ENCODE results near the gene KCNIP4.

The KCNIP4 gene

DNA sequence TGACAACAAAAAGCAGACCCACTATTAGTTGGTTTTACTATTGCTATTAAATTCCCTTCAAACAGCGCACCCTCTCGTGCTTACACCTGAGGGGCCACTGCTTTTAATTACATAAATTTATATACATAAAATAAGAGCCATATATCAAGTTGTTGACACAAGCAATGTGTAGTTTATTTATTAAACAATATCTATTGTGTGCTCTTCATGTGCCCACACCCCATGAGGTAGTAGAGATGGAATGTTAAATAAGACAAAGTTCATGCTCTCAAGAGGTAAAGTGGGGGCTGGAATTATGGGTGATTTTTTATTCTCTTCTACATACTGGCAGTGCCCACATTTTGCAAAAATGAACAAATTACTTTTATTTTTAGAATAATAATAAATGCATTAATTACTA, 47.3 kb downstream of the KCNIP4 start:
- DNase-seq (ENCODE audit: low read depth) = no peak

DNA sequence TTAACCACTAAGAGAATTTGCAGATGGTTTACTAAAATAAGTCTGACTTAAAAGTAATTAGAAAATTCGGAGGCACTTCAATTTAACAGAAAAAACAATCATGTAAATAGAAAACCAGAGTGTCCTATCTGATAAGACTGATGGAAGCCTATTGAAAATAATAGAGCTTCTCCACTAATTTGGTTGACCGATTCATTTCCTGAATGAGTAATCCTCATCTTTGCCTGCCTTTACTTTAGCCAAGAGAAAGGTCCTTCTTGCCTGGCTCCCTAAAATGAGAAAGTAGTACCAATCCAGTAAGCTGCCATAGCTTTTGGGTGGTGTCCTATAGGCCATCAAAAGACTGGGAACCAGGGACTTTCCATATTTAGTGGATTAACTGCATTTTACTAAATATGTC, 48.4 kb downstream of the KCNIP4 start:
- no peak for DNase-seq (ENCODE audit: low read depth)

DNA sequence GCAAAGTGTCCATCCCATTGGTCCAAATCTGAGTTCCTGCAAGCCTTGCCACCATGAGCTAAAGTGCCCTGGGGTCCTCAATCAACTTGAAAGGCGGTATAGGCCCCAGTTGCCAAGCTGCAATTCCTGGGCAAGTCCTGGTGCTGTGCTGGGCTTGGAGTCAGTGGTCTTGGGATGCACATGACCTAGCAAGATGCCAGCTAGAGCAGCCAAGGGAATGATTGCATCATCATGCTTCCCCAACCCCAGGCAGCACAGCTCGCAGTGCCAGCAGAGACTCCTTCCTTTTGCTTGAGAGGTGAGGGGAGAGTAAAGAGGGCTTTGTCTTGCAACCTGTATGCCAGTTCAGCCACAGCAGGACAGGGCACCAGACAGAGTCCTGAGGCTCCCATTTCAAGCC, 50.5 kb downstream of the KCNIP4 start:
- DNase-seq (ENCODE audit: low read depth) = no peak

DNA sequence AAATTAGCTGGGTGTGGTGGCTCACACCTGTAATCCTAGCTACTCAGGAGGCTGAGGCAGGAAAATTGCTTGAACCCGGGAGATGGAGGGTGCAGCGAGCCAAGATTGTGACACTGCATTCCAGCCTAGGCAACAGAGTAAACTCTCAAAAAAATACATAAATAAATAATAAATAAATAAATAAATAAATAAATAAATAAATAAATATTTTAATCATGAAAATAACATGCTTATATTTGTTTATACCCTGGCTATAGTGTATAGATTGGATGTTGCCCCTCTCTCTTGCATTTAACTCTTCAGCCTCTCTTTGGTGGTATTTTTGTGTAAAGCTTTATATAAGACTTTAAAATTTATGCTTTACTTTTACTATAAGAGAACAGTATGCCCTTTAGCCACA, 51.8 kb downstream of the KCNIP4 start:
- DNase-seq (ENCODE audit: low read depth) = no peak

DNA sequence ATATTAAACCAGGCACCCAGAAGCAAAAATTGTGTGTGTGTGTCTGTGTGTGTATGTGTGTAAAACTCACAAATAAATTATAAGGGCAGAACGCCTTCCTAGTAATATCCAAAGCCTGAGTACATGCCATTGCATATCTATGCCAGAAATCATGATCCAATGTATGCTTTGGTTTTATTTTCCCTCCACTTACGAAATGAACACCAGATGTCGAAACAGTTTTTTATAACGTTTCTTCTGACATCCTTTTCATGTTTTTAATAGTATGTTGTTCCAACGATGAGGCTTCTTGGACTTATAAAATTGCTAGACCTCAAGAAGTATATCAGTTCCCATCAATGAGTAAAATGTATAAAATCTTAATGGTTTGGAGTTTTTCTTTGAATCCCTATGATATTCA, 55.4 kb downstream of the KCNIP4 start:
- DNase-seq (ENCODE audit: low read depth) = no peak

DNA sequence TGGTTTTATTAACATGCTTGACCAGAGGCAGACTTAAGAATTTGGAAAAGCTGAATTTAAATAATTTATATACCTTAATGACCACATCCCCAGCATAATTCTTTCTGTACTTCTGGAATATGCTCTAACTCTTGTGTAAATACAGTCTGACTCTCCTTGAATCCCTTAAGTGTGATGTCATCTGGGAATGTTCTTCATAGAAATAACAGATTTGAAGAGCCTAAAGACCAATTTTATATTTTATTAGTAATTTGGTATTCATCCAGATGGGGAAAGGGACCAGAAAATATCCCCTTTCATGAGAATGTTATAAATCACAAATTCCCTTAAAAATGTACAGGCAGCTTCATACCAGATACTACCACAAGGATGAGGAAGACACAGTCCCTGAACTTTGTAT, 58.3 kb downstream of the KCNIP4 start:
- DNase-seq (ENCODE audit: low read depth) = no peak

DNA sequence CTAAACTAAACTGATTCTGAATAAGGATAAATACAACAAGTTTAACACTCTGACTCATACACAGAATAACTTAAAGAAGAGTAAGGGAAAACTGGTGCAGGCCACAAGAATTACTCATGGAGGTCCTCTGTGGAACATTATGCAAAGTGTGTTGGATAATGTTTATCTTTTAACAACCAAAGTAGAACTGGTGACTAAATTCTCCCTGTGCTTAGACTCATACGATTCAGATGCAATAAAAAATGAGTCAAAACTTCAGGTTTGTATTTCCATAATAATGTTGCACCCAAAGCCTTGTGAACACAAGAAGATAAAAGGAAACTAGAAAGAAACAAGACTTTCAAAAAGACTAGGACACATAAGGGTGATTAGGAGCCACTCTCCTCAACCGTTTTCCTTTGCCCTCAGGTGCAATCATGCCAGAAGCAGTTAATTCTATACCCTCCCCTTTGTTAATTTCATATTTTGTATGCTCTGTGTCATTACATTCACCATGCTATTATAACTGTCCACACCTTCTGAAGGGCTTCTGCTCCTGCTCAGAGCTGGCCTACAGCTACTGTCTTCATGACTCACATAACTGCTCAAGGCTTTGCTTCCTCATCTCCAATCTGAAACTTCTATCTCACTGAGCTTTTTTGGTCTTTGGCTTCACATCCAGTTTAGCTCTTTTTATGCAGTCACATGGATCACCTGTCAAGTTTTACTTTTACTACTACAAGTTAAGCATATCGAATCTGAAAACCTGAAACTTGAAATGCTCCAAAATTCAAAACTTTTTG, 60.2 kb downstream of the KCNIP4 start:
- DNase-seq (ENCODE audit: low read depth) = no peak

DNA sequence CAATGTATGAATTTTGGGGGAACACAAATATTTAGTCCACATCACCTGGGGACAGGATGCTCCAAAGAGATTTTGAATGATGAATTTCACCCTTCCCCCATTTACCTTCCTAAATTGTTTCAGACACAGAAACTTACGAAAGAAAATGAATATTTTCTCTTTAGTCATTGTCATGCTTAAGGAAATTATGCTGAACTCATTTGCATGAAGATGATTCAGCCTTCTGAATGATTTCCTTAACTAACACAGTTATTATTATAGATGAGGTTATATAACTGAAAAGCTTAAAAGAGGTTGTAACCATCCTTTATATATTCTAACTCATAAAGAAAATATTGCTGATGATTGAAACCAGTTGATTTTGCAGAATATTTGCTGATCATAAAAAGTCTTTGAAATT, 61.1 kb downstream of the KCNIP4 start:
- no peak for DNase-seq (ENCODE audit: low read depth)

DNA sequence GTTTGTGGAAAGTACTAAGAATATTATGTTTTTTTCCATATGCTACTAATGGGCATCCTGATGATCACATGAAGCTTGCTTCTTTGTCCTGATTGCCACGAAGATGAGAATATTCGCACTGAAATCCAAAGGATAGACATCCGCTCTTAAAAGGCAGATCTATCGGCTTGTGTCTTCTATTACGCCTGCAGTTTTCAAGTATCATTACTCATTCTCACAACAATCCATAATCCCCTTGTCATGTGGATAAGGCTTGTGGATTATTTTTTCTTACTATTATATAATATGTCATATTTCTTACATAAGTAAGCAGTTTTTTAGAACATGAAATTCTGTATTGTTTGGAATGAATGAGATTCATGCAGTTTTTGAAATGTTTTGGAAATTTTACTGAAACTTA, 62.8 kb downstream of the KCNIP4 start:
- DNase-seq (ENCODE audit: low read depth) = no peak

DNA sequence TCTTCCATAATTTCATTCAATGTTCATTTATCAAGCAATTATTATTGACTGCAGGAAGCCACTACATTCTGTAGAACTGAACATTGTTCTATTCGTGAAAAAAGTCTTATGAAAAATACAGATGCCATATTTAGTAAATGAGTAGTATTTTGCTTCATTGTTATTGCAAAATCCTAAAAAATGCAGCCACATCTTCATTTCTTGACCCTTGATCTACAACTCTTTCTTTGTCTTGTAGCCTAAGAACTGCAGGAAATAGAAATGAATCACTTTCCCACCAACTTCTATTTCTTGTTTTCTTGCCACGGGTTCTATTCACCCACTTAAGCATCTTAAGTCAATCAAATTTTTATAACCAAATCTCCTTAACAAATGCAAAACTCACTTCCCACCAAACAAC, 63.3 kb downstream of the KCNIP4 start:
- DNase-seq (ENCODE audit: low read depth) = no peak

DNA sequence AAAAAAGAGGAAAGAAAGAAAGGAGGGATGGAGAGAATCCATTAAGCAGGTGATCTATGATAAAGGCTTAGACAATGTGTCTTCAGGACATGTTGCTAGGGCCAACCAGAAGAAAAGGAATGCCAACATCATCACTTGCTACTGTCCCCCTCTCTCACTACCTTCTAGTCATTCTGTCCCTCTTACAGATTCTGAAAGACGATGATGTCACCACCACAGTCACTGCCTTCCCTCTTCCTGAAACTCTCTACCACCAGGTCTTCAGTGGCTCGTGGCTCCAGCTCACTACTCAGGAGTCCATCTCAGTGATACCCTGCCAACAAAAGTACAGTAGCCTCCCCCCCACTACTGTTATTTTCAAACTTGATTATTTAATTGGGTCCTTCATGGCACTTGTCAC, 64.0 kb downstream of the KCNIP4 start:
- DNase-seq (ENCODE audit: low read depth) = no peak

DNA sequence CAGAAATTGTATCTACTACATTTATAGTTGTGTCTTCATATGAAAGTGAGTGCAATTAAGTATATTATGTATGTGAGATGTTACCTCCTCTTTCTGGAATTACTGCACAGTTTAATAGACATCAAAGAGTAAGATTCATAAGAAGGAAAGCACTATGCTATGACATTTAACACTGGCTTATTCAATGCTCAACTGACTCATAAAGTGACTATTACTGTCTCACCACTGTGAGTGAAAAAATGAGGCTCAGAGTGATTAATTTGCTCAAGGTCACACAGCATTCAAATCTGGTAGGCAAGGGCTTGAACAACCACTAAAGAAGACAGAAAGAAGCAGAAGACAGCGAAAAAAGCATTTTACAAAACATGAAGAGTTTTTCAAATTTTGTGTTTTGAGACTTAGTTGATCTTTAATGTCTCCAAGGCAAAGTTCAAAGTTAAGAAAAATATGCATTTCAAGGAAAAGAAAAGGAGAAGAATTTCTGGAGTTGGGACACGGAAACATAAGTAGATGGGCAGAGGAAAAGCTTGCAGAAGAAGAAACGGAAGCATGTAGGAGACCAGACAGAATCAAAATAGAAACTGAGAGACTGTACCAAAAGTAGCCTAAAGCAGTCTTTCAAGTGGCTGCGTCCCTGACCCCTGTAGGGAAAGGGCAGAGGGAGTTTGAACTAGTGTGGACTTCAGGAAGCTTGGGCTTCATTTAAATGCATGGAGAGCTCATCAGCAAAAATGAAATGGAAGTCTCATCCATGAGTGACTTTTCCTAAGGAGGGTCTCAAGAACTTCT, 66.3 kb downstream of the KCNIP4 start:
- DNase-seq (ENCODE audit: low read depth) = no peak

DNA sequence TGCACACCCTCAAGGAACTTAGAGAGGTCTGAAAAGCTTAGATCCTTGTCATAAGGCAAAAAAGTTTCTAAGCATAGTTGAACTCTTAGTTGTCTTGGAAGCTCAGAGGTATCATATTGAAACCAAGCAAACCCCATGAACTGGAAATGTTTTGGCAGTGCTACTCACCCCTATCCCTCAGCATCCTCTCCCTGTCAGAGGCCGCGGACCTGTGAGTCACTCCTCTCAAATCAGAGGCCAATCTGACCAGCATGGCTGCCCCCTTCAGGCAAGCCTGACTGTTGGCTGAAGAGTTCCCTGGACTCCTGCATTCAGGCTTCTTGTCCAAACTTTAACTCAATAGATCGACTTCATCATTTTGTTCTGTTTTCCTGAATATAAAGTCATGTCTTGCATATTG, 69.4 kb downstream of the KCNIP4 start:
- DNase-seq (ENCODE audit: low read depth) = no peak

DNA sequence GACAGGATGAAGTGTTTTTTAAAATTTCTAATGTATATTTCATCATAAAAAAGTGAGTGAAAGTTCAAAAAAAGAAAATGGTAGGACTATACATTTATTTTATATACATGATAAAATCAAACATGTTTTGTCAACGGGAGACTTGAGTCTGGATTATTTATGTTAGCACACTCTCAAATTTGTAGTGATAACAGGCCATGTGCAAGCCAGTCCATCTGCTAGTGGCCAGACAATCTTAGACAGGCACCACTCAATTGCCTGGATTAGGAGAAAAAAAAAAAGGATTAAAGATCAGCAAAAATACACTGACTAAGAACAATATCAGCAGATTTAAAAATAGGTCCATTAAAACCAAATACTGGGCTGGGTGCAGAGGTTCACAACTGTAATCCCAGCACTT, 71.9 kb downstream of the KCNIP4 start:
- no peak for DNase-seq (ENCODE audit: low read depth)

DNA sequence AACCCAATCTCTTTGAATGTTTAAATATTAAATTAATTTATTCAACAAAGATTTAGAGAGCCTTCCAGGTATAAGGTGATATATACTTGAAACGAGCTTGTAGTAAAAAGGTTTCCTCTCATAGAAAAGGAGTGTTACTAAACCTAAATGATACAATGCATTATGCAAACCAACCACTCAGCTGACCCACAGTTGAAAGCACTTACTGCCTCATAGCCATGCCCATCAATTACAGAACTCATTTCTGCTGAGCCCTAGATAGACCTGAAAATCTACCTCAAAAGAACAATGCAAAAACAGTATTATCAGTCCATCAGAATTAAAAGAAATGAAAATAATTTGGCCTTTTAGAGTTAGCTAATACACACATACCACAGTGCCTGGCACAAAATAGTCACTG, 75.4 kb downstream of the KCNIP4 start:
- DNase-seq (ENCODE audit: low read depth) = no peak

DNA sequence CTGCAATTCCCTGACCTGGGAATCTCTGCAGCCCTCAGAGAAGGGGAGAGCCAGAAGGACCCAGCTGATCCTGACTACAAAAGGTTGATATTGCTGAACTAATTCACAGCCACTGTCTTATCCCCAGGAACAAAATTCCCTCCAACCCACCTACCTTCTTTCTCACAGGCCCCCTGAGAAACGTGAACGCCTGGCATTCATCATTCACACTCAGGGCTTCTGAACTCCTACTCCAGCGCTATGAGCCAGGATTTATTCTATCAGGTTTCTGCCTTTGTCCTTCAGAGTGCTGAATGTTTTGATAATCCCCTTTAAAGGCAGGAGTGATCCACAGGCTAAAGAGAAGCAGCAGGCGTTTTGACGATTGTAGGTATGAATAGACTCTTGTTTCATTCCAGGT, 76.5 kb downstream of the KCNIP4 start:
- no peak for DNase-seq (ENCODE audit: low read depth)

DNA sequence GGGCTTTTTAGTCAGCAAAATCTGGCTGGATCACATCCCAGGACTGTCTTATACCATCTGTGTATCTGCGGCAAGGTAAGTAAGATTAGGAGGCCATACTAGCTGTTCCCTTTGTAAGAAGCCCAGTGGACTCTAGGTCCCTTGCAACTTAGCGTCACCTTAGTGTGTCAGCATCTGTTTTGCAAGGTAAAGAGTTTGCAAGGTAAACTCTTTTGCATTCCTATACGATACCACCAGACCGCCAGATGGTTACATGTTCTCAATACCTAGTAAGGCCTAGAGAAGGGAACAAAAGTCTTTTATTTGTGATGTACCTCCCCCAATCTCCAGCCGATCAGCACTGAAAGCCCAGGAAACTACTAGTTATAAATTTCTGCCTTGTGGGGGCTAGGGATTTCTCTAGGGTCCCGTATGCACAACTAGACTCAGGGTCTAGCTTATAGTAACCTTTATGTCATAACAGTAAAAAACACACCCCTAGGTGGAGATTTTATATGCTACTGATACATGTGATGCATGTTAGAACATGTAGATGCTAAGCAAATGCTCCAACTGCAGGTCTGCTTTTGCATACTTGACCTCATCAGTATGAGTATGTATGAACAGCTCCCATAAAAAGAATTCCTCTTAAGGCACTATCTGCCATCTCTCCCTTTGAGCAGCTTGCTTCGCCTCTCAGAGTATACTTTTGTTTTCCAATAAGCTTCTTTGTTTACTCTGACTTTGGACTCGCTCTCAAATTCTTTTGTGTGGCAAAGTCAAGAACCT, 78.4 kb downstream of the KCNIP4 start:
- DNase-seq (ENCODE audit: low read depth) = no peak

DNA sequence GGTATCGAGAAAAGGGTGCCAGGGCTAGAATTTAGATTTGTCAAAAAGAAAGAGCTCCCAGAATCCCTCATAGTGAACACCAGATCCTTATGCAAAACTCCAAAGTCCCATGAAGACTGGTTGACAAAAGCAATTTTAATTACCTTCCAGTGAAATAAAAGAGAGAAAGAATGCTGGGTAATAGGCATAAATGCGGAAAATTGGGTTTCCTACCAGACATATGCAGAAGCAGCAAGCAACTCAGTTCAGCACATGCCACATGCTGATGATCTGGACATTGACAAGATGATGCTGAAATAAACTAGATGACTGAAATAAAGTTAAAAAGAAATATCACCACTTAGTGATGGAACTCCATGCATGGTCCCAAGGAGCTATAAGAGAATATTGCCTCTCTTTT, 83.9 kb downstream of the KCNIP4 start:
- DNase-seq (ENCODE audit: low read depth) = no peak

DNA sequence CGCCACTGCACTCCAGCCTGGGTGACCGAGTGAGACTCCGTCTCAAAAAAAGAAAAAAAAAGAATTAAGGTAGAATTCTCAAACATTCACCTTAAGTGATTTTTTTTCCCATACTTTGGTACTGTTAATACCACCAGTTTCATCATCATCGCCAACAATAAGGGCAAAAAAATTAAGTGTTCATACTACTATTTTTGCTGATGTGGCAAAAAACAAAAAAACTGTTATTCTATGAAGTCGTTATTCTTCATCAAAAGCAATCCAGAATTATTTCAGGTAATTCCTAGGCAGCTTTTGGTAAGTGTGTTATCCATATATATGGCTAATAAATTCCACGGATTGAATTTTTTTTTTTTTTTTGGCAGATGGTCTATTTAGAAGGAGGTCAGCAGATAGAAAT, 85.7 kb downstream of the KCNIP4 start:
- no peak for DNase-seq (ENCODE audit: low read depth)

DNA sequence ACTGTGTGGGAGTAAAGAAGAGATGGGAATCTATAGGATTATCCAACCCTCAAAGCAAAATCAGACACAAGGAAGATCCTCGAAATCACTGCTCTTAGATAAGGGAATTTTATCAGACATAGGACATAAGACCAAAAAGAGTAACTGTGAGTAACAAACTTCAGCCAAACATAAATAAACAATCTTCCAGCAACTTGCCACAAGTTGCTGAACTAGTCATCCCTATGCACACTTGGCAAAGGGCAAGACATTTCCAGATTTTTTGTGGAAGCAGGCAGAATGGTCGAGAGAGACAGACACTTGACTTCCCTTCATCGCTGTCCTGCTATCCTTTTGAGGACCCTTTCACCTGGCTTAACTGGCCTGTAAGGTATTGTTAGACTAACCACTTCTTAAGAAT, 89.6 kb downstream of the KCNIP4 start:
- no peak for DNase-seq (ENCODE audit: low read depth)

DNA sequence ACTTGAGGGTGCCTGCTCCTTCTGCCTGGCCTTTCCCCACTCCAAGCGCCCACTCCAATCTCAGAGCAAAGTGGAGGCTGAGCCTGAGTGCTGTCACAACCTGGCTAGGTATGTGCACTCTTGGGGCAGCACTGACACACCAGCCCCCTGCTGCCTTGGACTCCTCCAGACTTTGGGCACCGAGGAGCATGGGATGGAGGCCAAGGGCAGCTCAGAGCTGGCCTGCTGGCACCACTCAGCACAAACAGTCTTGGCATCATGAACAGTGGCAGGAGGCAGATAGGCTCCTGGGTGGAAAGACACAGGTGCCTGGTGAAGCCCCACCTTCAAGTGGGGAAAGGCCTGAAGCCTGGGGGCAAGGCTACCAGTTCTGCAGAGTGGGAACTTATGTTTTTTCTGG, 91.8 kb downstream of the KCNIP4 start:
- no peak for DNase-seq (ENCODE audit: low read depth)

DNA sequence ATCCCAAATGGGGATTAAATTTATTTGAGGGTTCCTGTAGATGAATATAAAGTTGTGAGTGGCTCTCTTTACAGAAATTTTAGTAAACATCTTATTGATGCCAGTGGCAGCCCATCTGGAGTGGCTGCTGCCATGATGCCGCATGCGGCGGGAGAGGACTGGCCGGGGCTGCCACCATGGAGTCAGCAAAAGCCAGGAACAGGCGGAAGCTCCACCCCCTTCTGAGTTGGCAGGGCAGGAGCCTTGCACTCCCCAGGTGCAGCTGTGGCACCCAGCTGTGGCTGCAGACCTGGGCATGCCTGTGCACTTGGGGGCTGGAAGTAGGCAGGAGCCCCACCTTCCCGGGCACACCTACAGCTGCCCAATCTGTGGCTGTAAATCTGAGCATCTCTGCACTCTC, 92.3 kb downstream of the KCNIP4 start:
- DNase-seq (ENCODE audit: low read depth) = no peak

DNA sequence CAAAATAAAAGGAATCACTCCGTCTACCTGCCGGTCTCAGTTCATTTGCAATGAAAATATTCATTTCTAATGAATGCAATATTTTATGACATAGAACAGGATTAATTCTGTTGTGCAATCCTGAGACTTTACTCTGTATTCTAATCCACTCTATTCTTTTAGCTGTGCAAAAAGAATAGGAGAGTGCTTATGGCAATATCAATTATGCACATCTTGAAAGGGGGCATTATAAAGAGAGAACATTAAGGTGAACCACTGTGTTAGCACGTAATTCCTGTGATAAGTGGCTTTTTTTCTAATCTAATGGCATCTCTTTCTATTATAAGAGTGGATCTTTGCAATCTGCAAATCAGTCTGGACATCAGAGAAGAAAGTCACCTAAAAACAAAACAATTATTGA, 99.5 kb downstream of the KCNIP4 start:
- no peak for DNase-seq (ENCODE audit: low read depth)

All from stimulated activated CD4-positive, alpha-beta T cell treated with anti-CD3 and anti-CD28 coated beads, Interleukin-2, amount 100 ng/mL, for 4 hours (primary cell).